ENCODE measurements around the gene C4A. TPM values are rescaled to one million over a fixed set of nuclear protein-coding genes. Genes with fewer than 3 reads are reported as not detected.
"Not testable (repeated sequence)": the region's sequence is repeated elsewhere in the genome, so short reads cannot be mapped to it uniquely, and the experiment has no call there.

The C4A gene
- total RNA-seq, 1 experiment from 2014 or later = 8.1 TPM

DNA sequence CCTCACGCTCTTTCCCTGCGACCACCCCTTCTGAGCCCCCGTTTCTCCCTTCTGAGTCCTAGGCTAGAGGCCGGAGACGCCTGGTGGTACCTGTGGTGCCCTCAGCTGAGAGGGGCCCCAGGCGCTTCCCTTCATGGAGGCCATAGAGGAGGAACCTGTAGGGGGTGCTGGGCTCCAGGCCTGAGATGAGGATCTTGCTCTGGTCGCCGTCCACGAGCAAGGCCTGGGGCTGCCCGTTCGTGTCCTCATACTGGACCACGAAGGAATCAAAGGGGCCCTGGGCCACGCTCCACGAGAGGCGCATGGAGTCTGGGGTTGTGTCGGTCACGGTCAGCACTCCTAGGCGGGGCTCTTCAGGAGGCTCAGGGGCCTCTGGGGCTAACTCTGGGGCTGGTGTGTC lies 63.1 kb downstream of the C4A start:
- intact Hi-C loops (cut with micrococcal nuclease; ENCODE audit: unreplicated experiment); DNase-seq (ENCODE audit: low read depth, low spot score); BruUV-seq (replicated peaks); H3K4me3 ChIP-seq (ENCODE audit: low read depth in 2 of 2, low read length in 2 of 2); ATAC-seq; H3K36me3 ChIP-seq (ENCODE audit: control insufficient read depth, insufficient read depth, low read length); POLR2A ChIA-PET; H3K27ac ChIP-seq (ENCODE audit: low read length); in situ Hi-C loops (cut with HindIII; ENCODE audit: low pct_unique_long_range_greater_than_20kb, low sequenced_read_pairs); H3K4me1 ChIP-seq (ENCODE audit: control insufficient read depth, insufficient read depth, low read length); H3K27me3 ChIP-seq (ENCODE audit: control insufficient read depth, insufficient read depth, low read length); H3K9me3 ChIP-seq (ENCODE audit: control insufficient read depth, insufficient read depth, low read depth, low read length); CTCF ChIA-PET: not testable (repeated sequence)

DNA sequence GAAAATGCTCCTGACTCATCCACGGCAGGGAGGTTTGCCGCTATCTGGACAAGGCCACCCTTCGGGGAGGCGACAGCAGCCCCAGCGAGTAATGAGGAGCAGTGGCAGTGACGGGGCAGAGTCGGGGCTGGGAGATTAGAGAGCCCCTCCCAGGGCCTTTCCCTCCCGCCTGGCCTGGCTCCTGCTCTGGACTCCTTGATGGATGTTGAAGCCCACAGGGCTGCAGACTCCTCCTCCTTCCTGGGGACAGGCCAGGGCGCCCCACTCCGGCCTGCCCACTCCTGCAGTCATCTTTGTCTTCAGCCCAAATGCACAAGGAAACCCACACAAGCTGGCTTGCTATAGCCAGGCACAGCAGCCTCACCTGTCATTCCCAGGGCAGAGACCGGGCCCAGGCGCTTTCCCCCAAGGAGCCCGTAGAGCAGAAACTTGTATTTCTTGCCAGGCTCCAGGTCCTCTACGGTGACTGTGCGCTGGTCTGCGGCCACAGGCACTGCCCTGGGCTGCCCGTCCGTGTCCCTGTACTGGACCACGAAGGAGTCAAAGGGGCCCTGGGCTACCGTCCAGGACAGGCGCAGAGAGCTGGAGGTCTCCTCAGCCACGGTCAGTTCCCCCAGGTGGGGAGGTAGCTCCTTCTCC lies 64.1 kb downstream of the C4A start:
- ChIA-PET POLR2A (interaction anchor here (0.6 kb wide), 1 partner anchor 151 kb away, joined by 4 read pairs; no protein-coding TSS in a partner anchor), CTCF (no interaction called here)
- Histone ChIP-seq H3K4me3 (ENCODE audit: low read depth in 2 of 2, low read length in 2 of 2) (no peak overlapping the region), H3K27ac (ENCODE audit: low read length) (no peak overlapping the region), H3K36me3 (ENCODE audit: control insufficient read depth, insufficient read depth, low read length) (no peaks in the 10 kb centered on the region), H3K27me3 (ENCODE audit: control insufficient read depth, insufficient read depth, low read length) (no peaks in the 10 kb centered on the region), H3K4me1 (ENCODE audit: control insufficient read depth, insufficient read depth, low read length) (no peaks in the 10 kb centered on the region), H3K9me3 (ENCODE audit: control insufficient read depth, insufficient read depth, low read depth, low read length) (no peaks in the 10 kb centered on the region)
- no TSS peak for BruUV-seq (replicated peaks)
- in situ Hi-C loops (cut with HindIII; ENCODE audit: low pct_unique_long_range_greater_than_20kb, low sequenced_read_pairs) (no loop called here), intact Hi-C loops (cut with micrococcal nuclease; ENCODE audit: unreplicated experiment) (no loop called here)
- DNase-seq (ENCODE audit: low read depth, low spot score) (no peak), ATAC-seq (no peak)
- TF ChIP-seq, protein P1, sequence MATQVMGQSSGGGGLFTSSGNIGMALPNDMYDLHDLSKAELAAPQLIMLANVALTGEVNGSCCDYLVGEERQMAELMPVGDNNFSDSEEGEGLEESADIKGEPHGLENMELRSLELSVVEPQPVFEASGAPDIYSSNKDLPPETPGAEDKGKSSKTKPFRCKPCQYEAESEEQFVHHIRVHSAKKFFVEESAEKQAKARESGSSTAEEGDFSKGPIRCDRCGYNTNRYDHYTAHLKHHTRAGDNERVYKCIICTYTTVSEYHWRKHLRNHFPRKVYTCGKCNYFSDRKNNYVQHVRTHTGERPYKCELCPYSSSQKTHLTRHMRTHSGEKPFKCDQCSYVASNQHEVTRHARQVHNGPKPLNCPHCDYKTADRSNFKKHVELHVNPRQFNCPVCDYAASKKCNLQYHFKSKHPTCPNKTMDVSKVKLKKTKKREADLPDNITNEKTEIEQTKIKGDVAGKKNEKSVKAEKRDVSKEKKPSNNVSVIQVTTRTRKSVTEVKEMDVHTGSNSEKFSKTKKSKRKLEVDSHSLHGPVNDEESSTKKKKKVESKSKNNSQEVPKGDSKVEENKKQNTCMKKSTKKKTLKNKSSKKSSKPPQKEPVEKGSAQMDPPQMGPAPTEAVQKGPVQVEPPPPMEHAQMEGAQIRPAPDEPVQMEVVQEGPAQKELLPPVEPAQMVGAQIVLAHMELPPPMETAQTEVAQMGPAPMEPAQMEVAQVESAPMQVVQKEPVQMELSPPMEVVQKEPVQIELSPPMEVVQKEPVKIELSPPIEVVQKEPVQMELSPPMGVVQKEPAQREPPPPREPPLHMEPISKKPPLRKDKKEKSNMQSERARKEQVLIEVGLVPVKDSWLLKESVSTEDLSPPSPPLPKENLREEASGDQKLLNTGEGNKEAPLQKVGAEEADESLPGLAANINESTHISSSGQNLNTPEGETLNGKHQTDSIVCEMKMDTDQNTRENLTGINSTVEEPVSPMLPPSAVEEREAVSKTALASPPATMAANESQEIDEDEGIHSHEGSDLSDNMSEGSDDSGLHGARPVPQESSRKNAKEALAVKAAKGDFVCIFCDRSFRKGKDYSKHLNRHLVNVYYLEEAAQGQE (IDR thresholded peaks at IDR 0.05; ENCODE audit: insufficient read depth in 1 of 2, low read depth in 2 of 2, low read length in 1 of 2) = no peak
- TF ChIP-seq POLR2AphosphoS5 (IDR thresholded peaks at IDR 0.05; ENCODE audit: low read depth, low read length) = no peak
- TF ChIP-seq TCF7L2 (IDR thresholded peaks at IDR 0.05; ENCODE audit: low read depth, low read length) = no peak
- TF ChIP-seq, protein P2, sequence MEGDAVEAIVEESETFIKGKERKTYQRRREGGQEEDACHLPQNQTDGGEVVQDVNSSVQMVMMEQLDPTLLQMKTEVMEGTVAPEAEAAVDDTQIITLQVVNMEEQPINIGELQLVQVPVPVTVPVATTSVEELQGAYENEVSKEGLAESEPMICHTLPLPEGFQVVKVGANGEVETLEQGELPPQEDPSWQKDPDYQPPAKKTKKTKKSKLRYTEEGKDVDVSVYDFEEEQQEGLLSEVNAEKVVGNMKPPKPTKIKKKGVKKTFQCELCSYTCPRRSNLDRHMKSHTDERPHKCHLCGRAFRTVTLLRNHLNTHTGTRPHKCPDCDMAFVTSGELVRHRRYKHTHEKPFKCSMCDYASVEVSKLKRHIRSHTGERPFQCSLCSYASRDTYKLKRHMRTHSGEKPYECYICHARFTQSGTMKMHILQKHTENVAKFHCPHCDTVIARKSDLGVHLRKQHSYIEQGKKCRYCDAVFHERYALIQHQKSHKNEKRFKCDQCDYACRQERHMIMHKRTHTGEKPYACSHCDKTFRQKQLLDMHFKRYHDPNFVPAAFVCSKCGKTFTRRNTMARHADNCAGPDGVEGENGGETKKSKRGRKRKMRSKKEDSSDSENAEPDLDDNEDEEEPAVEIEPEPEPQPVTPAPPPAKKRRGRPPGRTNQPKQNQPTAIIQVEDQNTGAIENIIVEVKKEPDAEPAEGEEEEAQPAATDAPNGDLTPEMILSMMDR (IDR thresholded peaks at IDR 0.05) = no peak
- TF ChIP-seq SIN3A (IDR thresholded peaks at IDR 0.05; ENCODE audit: borderline replicate concordance, insufficient read depth, low read depth, low read length) = no peak

DNA sequence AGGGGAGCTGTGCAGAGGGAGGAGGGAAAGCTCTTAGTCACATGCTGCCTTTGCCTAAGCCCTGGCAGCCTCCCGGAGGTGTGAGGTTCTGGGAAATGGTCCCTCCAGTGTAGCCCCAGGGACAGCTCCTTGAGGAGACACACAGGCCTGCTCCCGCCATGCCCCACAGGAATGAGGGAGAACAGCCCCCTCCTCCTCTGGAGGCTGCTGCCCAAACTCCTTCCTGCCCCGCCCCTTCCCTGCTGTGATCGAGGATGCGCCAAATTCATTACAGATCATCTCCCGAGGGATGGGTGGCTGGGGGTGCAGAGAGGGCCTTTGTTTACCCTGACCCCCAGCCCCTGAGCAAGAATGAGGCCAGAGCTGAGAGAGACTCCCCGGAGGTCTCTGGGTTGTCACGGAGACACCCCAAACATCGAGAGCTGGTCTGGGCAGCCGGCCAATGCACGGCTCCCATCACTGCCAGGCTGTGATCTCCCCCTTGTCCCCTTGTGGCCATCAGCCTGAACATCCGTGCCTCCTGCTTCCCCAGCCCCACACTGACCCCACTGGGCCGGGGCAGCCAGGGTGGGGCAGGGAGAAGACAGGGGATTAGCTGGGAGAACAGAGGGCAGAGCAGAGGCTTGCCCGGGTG lies 64.7 kb downstream of the C4A start:
- no peak for ATAC-seq
- no peaks in the 10 kb centered on the region for H3K27me3 ChIP-seq (ENCODE audit: control insufficient read depth, insufficient read depth, low read length)
- TF ChIP-seq, protein P2 (IDR thresholded peaks at IDR 0.05) = no peak
- TF ChIP-seq, protein P1 (IDR thresholded peaks at IDR 0.05; ENCODE audit: insufficient read depth in 1 of 2, low read depth in 2 of 2, low read length in 1 of 2) = no peak
- no peak for TF ChIP-seq POLR2AphosphoS5 (IDR thresholded peaks at IDR 0.05; ENCODE audit: low read depth, low read length)
- TF ChIP-seq SIN3A (IDR thresholded peaks at IDR 0.05; ENCODE audit: borderline replicate concordance, insufficient read depth, low read depth, low read length) = no peak
- no peak for TF ChIP-seq TCF7L2 (IDR thresholded peaks at IDR 0.05; ENCODE audit: low read depth, low read length)
- no peak overlapping the region for H3K27ac ChIP-seq (ENCODE audit: low read length)
- H3K36me3 ChIP-seq (ENCODE audit: control insufficient read depth, insufficient read depth, low read length) = no peaks in the 10 kb centered on the region
- ChIA-PET CTCF (interaction anchor here (0.5 kb wide), 1 partner anchor 70 kb away, joined by 3 read pairs; no protein-coding TSS in a partner anchor), POLR2A (interaction anchor here (0.6 kb wide), 1 partner anchor 150 kb away, joined by 4 read pairs; no protein-coding TSS in a partner anchor)
- intact Hi-C loops (cut with micrococcal nuclease; ENCODE audit: unreplicated experiment) = no loop called here
- no TSS peak for BruUV-seq (replicated peaks)
- H3K4me1 ChIP-seq (ENCODE audit: control insufficient read depth, insufficient read depth, low read length) = no peaks in the 10 kb centered on the region
- in situ Hi-C loops (cut with HindIII; ENCODE audit: low pct_unique_long_range_greater_than_20kb, low sequenced_read_pairs) = no loop called here
- H3K9me3 ChIP-seq (ENCODE audit: control insufficient read depth, insufficient read depth, low read depth, low read length) = no peaks in the 10 kb centered on the region
- no peak for DNase-seq (ENCODE audit: low read depth, low spot score)
- H3K4me3 ChIP-seq (ENCODE audit: low read depth in 2 of 2, low read length in 2 of 2) = no peak overlapping the region
